H1 (cell line): Measurements from ENCODE around the gene LIF. TPM values are rescaled to one million over a fixed set of nuclear protein-coding genes. Genes with fewer than 3 reads are reported as not detected.

ENCODE experiments used
- EZH2 ChIP-seq: fragments of 200-600 bp; sonication (generic); IDR thresholded peaks from 2 replicates; pipeline ENCODE4 v1.7.1; 2012; ENCODE audit warnings: low read depth, mild to moderate bottlenecking, moderate library complexity, low read length, inconsistent platforms; ENCODE audit not compliant: severe bottlenecking
- polyA plus RNA-seq, 7 experiments: library from polyadenylated mRNA; depleted of rRNA in 3 of 7; stranded (reverse) in 5 of 7; unstranded in 2 of 7; fragments of >200 nt in 5 of 7; fragments of 200-250 nt in 2 of 7; gene quantifications; 1 replicate in 5 of 7; 2 replicates in 1 of 7; 4 replicates in 1 of 7; pipeline versions ENCODE4 v1.2.1 to v1.2.3, GENCODE V29; 2011 to 2013; ENCODE audit warnings: missing spikeins in 2 of 7, mixed read lengths in 2 of 7
- total RNA-seq: library from RNA; stranded (reverse); fragmentation: NEBNext Ultra II Directional; extraction: Animal tissue kit (Norgen Biotek cat#: 25700); gene quantifications from 2 replicates; pipeline ENCODE4 v1.2.1, GENCODE V29; 2021

LIF gene
- total and polyA plus RNA-seq, 2 of the 8 experiments (the other 6 are each of a cell fraction or from before 2014, with no cell fraction given) = 3.3 to 3.5 TPM

DNA sequence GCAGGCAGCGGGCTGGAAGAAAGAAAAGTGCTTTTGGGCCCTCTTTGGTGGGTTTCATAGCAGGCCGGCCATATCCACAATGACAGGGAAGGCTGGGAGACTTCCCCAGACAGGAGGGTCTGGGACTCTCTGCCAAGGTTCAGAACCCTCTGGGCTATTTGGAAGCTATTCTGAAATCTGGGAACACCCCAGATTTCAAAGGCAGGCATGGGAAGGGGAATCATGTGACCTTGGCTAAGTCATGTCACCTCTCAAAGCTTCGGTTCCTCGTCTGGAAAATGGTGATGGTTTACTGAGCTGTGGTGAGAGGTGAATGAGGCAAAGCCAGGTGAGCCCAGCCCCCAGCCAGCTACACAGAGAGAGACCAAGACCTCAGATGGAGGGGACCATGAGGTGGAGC, 38.1 kb upstream of the LIF start (continued):
- TF ChIP-seq EZH2 = no peak
